ENCODE results near the gene SEC14L1.

GRCh38 chr17:77216486-77216885, 75.7 kb downstream of the SEC14L1 start:
- TF ChIP-seq POLR2A (IDR thresholded peaks at IDR 0.05; ENCODE audit: low read length), result no peak
- TF ChIP-seq GATA1 (IDR thresholded peaks at IDR 0.05; ENCODE audit: low read depth, low read length), result no peak

Data from erythroblast (primary cell).